GM12874 (cell line): ENCODE data around the gene TINCR.

Experiments used
- TF ChIP-seq, protein P1 (sequence below): IDR thresholded peaks from 2 replicates; pipeline ENCODE4 v1.5.1; 2011; ENCODE audit warnings: low read depth, mild to moderate bottlenecking, control low read depth, low read length, moderate library complexity; ENCODE audit not compliant: insufficient read depth

The TINCR gene

DNA sequence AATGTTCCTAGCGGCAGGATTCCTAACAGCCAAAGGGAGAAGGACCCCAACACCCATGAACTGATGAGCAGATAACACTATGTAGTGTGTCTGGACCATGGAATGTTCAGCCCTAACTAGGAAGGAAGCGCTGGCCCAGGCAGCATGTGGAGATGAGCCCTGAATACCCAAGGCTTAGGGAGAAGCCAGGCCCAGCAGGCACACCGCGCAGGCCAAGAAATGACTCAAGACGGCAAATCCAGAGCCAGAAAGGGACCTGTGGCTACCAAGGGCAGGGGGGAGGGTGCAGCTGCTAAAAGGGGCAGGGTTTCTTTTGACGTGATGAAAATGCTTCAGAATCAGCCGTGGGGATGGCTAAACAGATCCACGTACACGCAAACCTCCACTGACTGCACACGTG is 20.7 kb upstream of the TINCR start:
- TF ChIP-seq, protein P1, sequence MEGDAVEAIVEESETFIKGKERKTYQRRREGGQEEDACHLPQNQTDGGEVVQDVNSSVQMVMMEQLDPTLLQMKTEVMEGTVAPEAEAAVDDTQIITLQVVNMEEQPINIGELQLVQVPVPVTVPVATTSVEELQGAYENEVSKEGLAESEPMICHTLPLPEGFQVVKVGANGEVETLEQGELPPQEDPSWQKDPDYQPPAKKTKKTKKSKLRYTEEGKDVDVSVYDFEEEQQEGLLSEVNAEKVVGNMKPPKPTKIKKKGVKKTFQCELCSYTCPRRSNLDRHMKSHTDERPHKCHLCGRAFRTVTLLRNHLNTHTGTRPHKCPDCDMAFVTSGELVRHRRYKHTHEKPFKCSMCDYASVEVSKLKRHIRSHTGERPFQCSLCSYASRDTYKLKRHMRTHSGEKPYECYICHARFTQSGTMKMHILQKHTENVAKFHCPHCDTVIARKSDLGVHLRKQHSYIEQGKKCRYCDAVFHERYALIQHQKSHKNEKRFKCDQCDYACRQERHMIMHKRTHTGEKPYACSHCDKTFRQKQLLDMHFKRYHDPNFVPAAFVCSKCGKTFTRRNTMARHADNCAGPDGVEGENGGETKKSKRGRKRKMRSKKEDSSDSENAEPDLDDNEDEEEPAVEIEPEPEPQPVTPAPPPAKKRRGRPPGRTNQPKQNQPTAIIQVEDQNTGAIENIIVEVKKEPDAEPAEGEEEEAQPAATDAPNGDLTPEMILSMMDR = no peak

DNA sequence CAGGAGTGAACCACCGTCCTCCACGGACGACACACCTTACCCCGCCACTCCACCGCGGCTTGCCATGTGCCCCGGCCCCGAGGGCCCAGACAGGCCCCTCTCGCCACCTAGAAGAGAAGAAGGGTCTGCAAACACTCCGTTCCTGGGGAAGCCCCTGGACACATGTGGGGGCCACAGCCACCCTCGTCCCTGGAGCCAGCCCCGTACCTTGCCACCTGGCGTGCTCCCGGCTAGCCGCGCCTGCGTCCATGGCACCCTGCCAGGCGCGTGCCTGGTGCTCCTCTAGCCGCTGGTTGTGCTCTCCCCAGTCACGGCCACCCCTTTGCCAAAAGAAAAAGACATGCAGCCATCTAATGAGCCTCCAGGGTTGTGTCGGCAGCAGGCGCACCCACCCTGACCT is 19.9 kb upstream of the TINCR start:
- TF ChIP-seq, protein P1 = no peak

DNA sequence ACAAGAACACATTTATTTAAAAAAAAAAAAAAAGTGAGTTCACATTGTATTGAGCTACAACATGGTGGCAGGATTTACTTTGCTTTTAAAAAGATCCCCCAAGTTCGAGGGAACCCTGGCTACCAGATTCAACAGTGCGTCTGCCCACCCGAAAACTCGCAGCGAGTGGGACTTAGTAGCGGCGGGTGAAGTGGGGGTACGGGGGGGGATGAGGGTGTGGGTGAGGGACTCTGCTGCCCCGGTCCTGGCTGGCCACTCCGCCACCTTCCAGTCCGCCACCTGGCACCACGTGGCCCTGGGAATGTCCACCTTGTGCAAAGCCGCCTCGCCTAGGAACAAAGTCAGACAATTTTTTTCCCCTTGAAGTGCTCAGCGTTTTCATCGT is 19.3 kb upstream of the TINCR start:
- TF ChIP-seq, protein P1 = no peak

DNA sequence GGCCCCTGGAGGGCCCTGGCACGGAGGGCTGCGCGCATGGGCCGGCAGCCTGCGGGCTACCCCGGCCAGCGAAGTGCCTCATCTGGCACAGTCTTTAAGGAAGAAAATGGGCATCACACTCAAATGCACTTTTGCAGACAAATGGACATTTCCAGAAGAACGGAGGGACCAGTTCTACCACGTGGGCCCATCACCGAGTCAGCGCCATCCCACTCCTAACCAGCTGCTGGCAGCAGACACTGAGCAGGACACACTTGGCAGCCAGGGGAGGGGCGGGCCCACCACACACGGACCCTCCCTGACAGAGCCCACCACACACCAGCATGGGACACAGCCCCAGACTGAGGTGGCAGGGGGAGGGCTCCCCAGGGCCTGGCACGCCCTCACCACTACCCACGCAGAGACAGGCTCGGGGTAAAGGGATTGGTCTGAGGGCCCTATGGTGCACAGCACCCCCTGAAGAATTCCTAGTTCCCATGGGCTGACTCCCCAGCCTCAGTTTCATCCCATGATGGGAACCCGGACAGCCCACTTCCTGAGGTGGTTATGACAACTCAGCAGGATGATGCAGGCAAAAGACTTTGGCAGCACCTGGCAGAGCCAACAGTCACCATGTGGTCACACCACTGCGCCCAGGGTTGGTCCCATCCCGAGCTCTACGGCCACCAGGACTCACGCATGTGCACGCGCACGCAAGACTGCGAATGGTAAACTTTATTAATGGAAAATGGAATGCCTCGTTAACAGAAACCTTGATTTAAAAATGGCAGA is 18.7 kb upstream of the TINCR start:
- TF ChIP-seq, protein P1 = no peak

DNA sequence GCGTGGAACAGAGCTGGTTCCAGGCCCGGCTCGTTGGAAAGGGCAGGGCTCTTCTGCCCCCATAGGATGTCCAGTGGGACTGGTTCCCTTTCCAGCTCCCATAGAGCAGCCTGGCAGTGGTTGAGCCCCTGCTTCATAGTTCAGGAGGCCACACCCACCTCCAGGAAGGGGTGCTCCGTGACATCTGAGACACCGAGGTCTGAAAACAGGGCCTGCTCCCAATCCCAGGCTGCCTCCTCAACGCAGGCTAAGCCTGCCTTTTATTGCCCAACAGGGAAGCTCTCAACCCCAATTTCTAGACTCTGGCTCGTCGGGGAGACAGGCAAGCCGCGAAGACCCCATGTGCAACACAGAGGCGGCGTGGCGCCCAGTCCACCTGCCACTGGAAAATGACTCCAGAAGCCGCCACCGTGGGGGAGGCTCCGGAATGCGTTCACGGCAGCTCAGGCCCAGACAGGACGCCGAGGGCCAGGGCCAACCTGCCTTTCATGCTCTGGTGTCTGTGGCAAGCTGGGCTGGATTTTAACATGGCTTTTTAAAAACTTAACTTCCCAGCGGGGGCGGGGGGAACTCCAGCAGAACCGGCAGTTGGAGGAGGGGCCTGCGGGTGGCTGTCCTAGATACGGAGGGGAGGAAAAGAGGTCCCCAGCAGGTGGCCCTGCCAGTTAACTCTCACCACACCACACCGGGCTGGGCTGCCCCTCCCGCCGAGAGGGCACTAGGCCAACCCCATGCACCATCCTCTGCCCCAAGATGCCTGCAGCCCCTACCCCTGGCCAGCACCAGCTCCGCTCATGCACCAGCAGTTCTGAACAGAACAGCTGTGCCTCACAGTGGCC is 17.9 kb upstream of the TINCR start:
- TF ChIP-seq, protein P1 = no peak

DNA sequence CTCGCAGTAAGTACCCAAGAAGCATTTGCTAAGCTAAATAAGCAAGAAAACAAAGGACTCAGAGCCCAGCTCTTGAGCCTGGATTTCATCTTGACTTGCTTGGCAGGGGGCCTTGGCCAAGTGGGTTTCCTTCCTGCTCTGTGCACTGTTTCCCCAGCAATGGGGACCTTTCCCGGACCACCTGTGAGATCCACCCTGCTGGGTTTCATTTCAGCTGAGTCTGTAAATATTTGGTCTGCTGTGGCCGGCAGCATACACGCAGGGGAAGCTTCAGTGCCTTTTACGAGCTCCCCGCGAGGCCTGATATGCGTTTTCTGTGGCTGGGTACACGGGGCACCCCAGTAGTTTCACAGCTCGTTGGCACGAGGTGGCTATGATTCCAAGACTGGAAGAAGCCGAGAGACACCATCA is 12.4 kb upstream of the TINCR start:
- TF ChIP-seq, protein P1 = no peak

DNA sequence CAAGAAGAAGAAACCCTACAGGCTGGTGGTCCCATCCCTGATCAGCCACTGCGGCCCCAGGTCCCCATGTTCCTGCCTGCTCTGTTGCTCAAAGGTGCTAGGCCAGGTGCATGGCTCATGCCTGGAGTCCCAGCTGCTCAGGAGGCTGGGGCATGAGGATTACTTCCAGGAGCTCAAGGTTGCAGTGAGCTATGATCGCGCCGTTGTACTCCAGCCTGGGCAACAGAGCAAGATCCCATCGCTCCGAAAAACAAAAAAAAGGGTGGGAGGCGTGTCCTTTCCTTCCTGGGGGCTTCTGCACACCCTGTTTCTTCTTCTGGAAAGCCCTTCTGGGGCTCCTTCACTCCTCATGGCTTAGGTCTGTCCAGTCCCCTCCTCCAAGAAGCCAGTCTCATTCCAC is 11.9 kb upstream of the TINCR start:
- TF ChIP-seq, protein P1 = no peak
